Testis (tissue), 2 donors: ENCODE measurements around the gene LIM2.

ENCODE experiments used
- CTCF ChIP-seq, 3 experiments: fragments of 450-650 bp in 2 of 3; fragments of 200-600 bp in 1 of 3; sonication (generic) in 1 of 3; IDR thresholded peaks; one replicate each; pipeline ENCODE4 v1.5.1; 2016 to 2019; ENCODE audit warnings: antibody characterized with exemption in 3 of 3, mild to moderate bottlenecking in 2 of 3, moderate library complexity in 1 of 3
- POLR2A ChIP-seq: fragments of 450-650 bp; IDR thresholded peaks from one replicate; pipeline ENCODE4 v1.6.1; 2017; ENCODE audit warnings: antibody characterized with exemption, mild to moderate bottlenecking, moderate library complexity

- no peak for TF ChIP-seq CTCF (IDR thresholded peaks at IDR 0.05)
- TF ChIP-seq POLR2A = no peak
Observed at GRCh38 chr19:51434456-51434855, 46.7 kb upstream of the LIM2 start.
